ENCODE measurements around the gene SMPDL3A. TPM values are rescaled to one million over a fixed set of nuclear protein-coding genes. Genes with fewer than 3 reads are reported as not detected.

SMPDL3A gene
- total and polyA plus RNA-seq, 2 of the 13 experiments (the other 11 are each of a cell fraction or from before 2014, with no cell fraction given) = 7.8 to 17.3 TPM

DNA sequence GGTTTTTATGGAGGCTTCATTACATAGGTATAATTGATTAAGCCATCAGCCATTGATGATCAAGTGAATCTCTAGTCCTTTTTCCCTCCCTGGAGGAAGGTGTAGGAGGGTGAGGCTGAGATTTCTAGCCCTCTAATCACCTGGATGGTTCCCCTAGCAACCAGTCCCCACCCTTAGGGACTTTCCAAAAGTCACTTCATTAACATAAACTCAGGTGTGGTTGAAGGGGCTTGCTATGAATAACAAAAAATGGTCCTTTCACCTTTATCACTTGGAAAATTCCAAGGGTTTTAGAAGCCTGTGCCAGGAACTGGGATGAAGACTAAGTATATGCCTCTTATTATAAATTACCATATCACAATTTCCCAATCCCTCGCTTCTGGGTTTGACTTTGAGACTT lies 40.4 kb downstream of the SMPDL3A start:
- ChIA-PET CTCF (ENCODE audit: low intra/inter-chr PET ratio, low total read pairs) (no interaction called here), POLR2A (no interaction called here)
- no peak overlapping the region for H3K27ac ChIP-seq (ENCODE audit: extremely low read length, insufficient read depth, low read length)
- no peak overlapping the region for H3K4me3 ChIP-seq (replicated peaks in 1 of 3; ENCODE audit: insufficient read depth in 1 of 3, low read depth in 2 of 3, low read length in 3 of 3)
- H3K27me3 ChIP-seq (ENCODE audit: control insufficient read depth in 1 of 2, insufficient read depth in 2 of 2, low read length in 2 of 2) = no peaks in the 10 kb centered on the region; a peak in 1 of 5 replicates
- no peaks in the 10 kb centered on the region for H3K36me3 ChIP-seq (replicated peaks in 1 of 2; ENCODE audit: control insufficient read depth in 1 of 2, insufficient read depth in 2 of 2, low read length in 2 of 2)
- no peaks in the 10 kb centered on the region for H3K9me3 ChIP-seq (ENCODE audit: low read length)
- no peak overlapping the region for H3K9ac ChIP-seq (ENCODE audit: insufficient read depth, low read depth, low read length)
- intact Hi-C loops (cut with micrococcal nuclease; ENCODE audit: unreplicated experiment) (no loop called here), in situ Hi-C loops (cut with HindIII; ENCODE audit: extremely low pct_ligation_motif_present, low pct_unique_long_range_greater_than_20kb) (loop anchor here (25.0 kb wide), 1 partner anchor 342 kb away; no protein-coding TSS in a partner anchor)
- H4K20me1 ChIP-seq (ENCODE audit: insufficient read depth, low read length) = no peaks in the 10 kb centered on the region
- no peaks in the 10 kb centered on the region for H3K79me2 ChIP-seq (ENCODE audit: insufficient read depth, low read length)
- 3% methylated on average over 1 of the region's 1 CpG for WGBS (ENCODE audit: low lambda C conversion rate)
- no peaks in the 10 kb centered on the region for H3K4me1 ChIP-seq (ENCODE audit: insufficient read depth, low read length)
- no peak overlapping the region for H3K4me2 ChIP-seq (ENCODE audit: low read depth, low read length)
- ATAC-seq (no peak), DNase-seq (ENCODE audit: low spot score) (no peak), FAIRE-seq (no peak)
- no TSS peak for BruUV-seq (replicated peaks)
- H2AFZ ChIP-seq (ENCODE audit: low read length) = no peak overlapping the region
- no peak for TF ChIP-seq TRIM22 (IDR thresholded peaks at IDR 0.05)
- no peak for TF ChIP-seq TCF12 (IDR thresholded peaks at IDR 0.05)
- no peak for TF ChIP-seq TCF12 (CRISPR knock-in tag; IDR thresholded peaks at IDR 0.05)
- TF ChIP-seq U2AF2 (IDR thresholded peaks at IDR 0.05; ENCODE audit: low read depth, low read length) = no peak
- no peak for TF ChIP-seq ZNF407 (CRISPR knock-in tag; IDR thresholded peaks at IDR 0.05; ENCODE audit: not compliant biosample characterization)
- TF ChIP-seq, protein P1, sequence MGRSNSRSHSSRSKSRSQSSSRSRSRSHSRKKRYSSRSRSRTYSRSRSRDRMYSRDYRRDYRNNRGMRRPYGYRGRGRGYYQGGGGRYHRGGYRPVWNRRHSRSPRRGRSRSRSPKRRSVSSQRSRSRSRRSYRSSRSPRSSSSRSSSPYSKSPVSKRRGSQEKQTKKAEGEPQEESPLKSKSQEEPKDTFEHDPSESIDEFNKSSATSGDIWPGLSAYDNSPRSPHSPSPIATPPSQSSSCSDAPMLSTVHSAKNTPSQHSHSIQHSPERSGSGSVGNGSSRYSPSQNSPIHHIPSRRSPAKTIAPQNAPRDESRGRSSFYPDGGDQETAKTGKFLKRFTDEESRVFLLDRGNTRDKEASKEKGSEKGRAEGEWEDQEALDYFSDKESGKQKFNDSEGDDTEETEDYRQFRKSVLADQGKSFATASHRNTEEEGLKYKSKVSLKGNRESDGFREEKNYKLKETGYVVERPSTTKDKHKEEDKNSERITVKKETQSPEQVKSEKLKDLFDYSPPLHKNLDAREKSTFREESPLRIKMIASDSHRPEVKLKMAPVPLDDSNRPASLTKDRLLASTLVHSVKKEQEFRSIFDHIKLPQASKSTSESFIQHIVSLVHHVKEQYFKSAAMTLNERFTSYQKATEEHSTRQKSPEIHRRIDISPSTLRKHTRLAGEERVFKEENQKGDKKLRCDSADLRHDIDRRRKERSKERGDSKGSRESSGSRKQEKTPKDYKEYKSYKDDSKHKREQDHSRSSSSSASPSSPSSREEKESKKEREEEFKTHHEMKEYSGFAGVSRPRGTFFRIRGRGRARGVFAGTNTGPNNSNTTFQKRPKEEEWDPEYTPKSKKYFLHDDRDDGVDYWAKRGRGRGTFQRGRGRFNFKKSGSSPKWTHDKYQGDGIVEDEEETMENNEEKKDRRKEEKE (IDR thresholded peaks at IDR 0.05) = no peak
- no peak for TF ChIP-seq ZNF430 (CRISPR knock-in tag; IDR thresholded peaks at IDR 0.05)
- TF ChIP-seq CEBPZ (IDR thresholded peaks at IDR 0.05; ENCODE audit: low read length) = no peak
